Measurements from ENCODE around the gene NPPA.

DNA sequence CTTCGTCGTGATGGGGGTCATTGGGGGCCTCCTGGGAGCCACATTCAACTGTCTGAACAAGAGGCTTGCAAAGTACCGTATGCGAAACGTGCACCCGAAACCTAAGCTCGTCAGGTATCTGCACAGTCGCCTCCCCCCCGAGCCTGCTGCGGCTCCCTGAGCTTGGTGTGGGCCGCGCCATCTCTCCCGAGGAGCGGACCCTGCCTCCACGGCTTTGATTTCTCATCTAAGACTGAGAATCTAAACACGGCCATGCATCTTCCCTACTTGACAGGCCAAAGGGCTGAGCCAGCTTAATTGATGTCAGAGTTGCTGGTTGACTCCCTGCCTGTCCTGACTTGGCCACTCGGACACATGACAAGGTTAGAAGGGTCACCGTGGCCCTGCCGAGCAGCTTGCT lies 19.1 kb downstream of the NPPA start:
- TF ChIP-seq, protein P1, sequence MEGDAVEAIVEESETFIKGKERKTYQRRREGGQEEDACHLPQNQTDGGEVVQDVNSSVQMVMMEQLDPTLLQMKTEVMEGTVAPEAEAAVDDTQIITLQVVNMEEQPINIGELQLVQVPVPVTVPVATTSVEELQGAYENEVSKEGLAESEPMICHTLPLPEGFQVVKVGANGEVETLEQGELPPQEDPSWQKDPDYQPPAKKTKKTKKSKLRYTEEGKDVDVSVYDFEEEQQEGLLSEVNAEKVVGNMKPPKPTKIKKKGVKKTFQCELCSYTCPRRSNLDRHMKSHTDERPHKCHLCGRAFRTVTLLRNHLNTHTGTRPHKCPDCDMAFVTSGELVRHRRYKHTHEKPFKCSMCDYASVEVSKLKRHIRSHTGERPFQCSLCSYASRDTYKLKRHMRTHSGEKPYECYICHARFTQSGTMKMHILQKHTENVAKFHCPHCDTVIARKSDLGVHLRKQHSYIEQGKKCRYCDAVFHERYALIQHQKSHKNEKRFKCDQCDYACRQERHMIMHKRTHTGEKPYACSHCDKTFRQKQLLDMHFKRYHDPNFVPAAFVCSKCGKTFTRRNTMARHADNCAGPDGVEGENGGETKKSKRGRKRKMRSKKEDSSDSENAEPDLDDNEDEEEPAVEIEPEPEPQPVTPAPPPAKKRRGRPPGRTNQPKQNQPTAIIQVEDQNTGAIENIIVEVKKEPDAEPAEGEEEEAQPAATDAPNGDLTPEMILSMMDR (IDR thresholded peaks at IDR 0.05): no peak
- TF ChIP-seq POLR2A (IDR thresholded peaks at IDR 0.05; ENCODE audit: low read depth) (no peak), POLR2AphosphoS5 (IDR thresholded peaks at IDR 0.05) (no peak), EP300 (IDR thresholded peaks at IDR 0.05) (no peak)
